ENCODE results near the gene CRAMP1. TPM values are rescaled to one million over a fixed set of nuclear protein-coding genes. Genes with fewer than 3 reads are reported as not detected.

The CRAMP1 gene
- polyA plus RNA-seq, 1 of the 3 experiments (the other 2 are of a cell fraction) = 9.5 TPM

DNA sequence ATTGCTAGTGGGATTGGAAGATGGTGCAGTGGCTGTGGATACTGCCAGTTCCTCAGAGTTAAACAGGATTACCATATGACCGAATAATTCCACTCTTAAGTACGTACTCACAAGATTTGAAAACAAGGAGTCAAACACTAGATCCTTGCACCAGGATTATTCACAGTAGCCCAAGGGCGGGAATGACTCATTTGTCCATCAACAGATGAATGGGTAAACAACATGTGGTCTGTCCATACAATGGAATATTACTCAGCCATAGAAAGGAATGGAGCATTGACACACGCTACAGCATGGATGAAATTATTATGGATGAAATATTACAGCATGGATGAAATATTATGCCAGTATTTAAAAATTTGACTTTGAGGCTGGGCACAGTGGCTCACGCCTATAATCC lies 84.7 kb downstream of the CRAMP1 start:
- Histone ChIP-seq H3K9ac (no peak overlapping the region), H4K20me1 (ENCODE audit: insufficient read depth) (no peaks in the 10 kb centered on the region), H3F3A (replicated peaks; ENCODE audit: insufficient read depth) (peaks cover under 1% of the 10 kb centered on the region), H3K4me1 (ENCODE audit: control insufficient read depth in 1 of 2, insufficient read depth in 2 of 2, low read depth in 1 of 2, low read length in 1 of 2) (0 out of 4 replicates have a peak, but pooled peaks cover 0 to 8% of the 10 kb centered on the region in 2 experiments), H3K27ac (ENCODE audit: low read depth in 2 of 2, low read length in 1 of 2) (no peak overlapping the region), H3K36me3 (replicated peaks in 1 of 2; ENCODE audit: control insufficient read depth in 1 of 2, insufficient read depth in 2 of 2, low read length in 1 of 2) (peaks cover 62 to 63% of the 10 kb centered on the region in 2 experiments), H3K4me3 (ENCODE audit: low read depth in 2 of 2, low read length in 1 of 2) (no peak overlapping the region), H2AFZ (ENCODE audit: low read depth) (no peak overlapping the region), H3K9me2 (no peaks in the 10 kb centered on the region), H3K4me2 (no peak overlapping the region), H3K9me3 (no peaks in the 10 kb centered on the region), H3K27me3 (ENCODE audit: insufficient read depth) (no peaks in the 10 kb centered on the region), H3K79me2 (ENCODE audit: insufficient read depth) (peaks cover 47% of the 10 kb centered on the region)
- no peak for DNase-seq
- WGBS (ENCODE audit: low lambda C conversion rate) = 91% methylated on average over 5 of the region's 5 CpGs
- ChIA-PET CTCF (interaction anchor here (1.8 kb wide), 1 partner anchor 9 kb away, joined by 5 read pairs; the partner anchor contains the start of gene MAPK8IP3), POLR2A (no interaction called here)
- TF ChIP-seq, protein P1, sequence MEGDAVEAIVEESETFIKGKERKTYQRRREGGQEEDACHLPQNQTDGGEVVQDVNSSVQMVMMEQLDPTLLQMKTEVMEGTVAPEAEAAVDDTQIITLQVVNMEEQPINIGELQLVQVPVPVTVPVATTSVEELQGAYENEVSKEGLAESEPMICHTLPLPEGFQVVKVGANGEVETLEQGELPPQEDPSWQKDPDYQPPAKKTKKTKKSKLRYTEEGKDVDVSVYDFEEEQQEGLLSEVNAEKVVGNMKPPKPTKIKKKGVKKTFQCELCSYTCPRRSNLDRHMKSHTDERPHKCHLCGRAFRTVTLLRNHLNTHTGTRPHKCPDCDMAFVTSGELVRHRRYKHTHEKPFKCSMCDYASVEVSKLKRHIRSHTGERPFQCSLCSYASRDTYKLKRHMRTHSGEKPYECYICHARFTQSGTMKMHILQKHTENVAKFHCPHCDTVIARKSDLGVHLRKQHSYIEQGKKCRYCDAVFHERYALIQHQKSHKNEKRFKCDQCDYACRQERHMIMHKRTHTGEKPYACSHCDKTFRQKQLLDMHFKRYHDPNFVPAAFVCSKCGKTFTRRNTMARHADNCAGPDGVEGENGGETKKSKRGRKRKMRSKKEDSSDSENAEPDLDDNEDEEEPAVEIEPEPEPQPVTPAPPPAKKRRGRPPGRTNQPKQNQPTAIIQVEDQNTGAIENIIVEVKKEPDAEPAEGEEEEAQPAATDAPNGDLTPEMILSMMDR (IDR thresholded peaks at IDR 0.05) = no peak
- TF ChIP-seq TAF1 (IDR thresholded peaks at IDR 0.05; ENCODE audit: borderline replicate concordance, low read depth, low read length) = no peak

DNA sequence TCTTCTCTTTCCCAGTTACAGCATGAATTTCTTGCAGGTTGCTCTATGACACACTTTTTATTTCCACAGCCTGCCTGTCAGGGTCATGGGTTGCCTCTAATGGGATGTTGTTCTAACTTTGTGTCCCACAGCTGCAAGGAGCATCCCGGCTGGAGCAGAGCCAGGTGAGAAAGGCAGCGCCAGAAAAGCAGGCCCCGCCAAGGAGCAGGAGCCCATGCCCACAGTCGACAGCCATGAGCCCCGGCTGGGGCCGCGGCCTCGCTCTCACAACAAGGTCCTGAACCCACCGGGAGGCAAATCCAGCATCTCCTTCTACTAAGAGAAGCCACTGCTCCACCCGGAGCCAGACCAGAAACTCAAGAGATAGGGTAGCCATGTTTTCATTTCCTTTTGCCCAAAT lies 86.5 kb downstream of the CRAMP1 start:
- no peak overlapping the region for H3K27ac ChIP-seq (ENCODE audit: low read depth in 2 of 2, low read length in 1 of 2)
- H3F3A ChIP-seq (replicated peaks; ENCODE audit: insufficient read depth) = peaks cover 13% of the 10 kb centered on the region
- no peak overlapping the region for H2AFZ ChIP-seq (ENCODE audit: low read depth)
- H4K20me1 ChIP-seq (ENCODE audit: insufficient read depth) = no peaks in the 10 kb centered on the region
- TF ChIP-seq SMC3 (IDR thresholded peaks at IDR 0.05; ENCODE audit: low read depth, low read length) (no peak), CHD2 (IDR thresholded peaks at IDR 0.05; ENCODE audit: low read length, partially characterized antibody) (no peak), ELF1 (IDR thresholded peaks at IDR 0.05) (no peak), NRF1 (IDR thresholded peaks at IDR 0.05; ENCODE audit: low read depth, low read length) (no peak), SIN3A (IDR thresholded peaks at IDR 0.05; ENCODE audit: borderline replicate concordance, low read depth, low read length) (no peak)
- TF ChIP-seq, protein P2, sequence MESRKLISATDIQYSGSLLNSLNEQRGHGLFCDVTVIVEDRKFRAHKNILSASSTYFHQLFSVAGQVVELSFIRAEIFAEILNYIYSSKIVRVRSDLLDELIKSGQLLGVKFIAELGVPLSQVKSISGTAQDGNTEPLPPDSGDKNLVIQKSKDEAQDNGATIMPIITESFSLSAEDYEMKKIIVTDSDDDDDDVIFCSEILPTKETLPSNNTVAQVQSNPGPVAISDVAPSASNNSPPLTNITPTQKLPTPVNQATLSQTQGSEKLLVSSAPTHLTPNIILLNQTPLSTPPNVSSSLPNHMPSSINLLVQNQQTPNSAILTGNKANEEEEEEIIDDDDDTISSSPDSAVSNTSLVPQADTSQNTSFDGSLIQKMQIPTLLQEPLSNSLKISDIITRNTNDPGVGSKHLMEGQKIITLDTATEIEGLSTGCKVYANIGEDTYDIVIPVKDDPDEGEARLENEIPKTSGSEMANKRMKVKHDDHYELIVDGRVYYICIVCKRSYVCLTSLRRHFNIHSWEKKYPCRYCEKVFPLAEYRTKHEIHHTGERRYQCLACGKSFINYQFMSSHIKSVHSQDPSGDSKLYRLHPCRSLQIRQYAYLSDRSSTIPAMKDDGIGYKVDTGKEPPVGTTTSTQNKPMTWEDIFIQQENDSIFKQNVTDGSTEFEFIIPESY (IDR thresholded peaks at IDR 0.05; ENCODE audit: borderline replicate concordance, low read depth) = no peak
- no peaks in the 10 kb centered on the region for H3K27me3 ChIP-seq (ENCODE audit: insufficient read depth)
- no peak for DNase-seq
- CTCF ChIA-PET = no interaction called here
- no peak overlapping the region for H3K9ac ChIP-seq
- no peak overlapping the region for H3K4me2 ChIP-seq
- POLR2A ChIA-PET = no interaction called here
- 89% methylated on average over 10 of the region's 10 CpGs for WGBS (ENCODE audit: low lambda C conversion rate)
- H3K4me3 ChIP-seq (ENCODE audit: low read depth in 2 of 2, low read length in 1 of 2) = no peak overlapping the region
- no peaks in the 10 kb centered on the region for H3K9me2 ChIP-seq
- peaks cover 53 to 55% of the 10 kb centered on the region in 2 experiments for H3K36me3 ChIP-seq (replicated peaks in 1 of 2; ENCODE audit: control insufficient read depth in 1 of 2, insufficient read depth in 2 of 2, low read length in 1 of 2)
- peaks cover 31% of the 10 kb centered on the region; the same call in 1 of the 2 replicates for H3K79me2 ChIP-seq (ENCODE audit: insufficient read depth)
- H3K9me3 ChIP-seq = no peaks in the 10 kb centered on the region
- no peaks in the 10 kb centered on the region for H3K4me1 ChIP-seq (ENCODE audit: control insufficient read depth in 1 of 2, insufficient read depth in 2 of 2, low read depth in 1 of 2, low read length in 1 of 2)

Measured in SK-N-SH (cell line).